Endothelial cell of umbilical vein (primary cell): ENCODE results near the gene HRH2. TPM values are rescaled to one million over a fixed set of nuclear protein-coding genes. Genes with fewer than 3 reads are reported as not detected.

ENCODE experiments used
- BruUV-seq: library from RNA; stranded (reverse); fragments of 400-500 nt; replicated peaks from 2 replicates; lab custom pipeline; 2021; lab: Mats Ljungman, UMichigan
- CTCF ChIA-PET: fragments of 300-600, 350-600 bp; sonication (Branson Sonifier 250); formaldehyde crosslinking; loops from one replicate; lab custom pipeline; 2021; ENCODE audit warnings: antibody characterized with exemption, inconsistent platforms; lab: Charles Lee
- POLR2A ChIA-PET: fragments of 300-600, 350-600 bp; sonication (Branson Sonifier 250); formaldehyde crosslinking; loops from one replicate; lab custom pipeline; 2021; ENCODE audit warnings: antibody characterized with exemption, inconsistent platforms; lab: Charles Lee
- DNase-seq: peaks from one replicate; pipeline ENCODE4 v3.0.0-alpha.2; 2011; ENCODE audit warnings: low read depth, low spot score
- FAIRE-seq: peaks from 2 replicates; lab custom pipeline; 2011; peaks lifted over from hg19 to GRCh38; lab: Jason Lieb, UNC
- H2AFZ ChIP-seq: 2 replicates; pipeline ENCODE4 v1.6.0; 2012; ENCODE audit warnings: low read depth, low read length, control low read depth, inconsistent platforms
- H3K27ac ChIP-seq: 2 replicates; pipeline ENCODE4 v1.5.1; 2011; ENCODE audit warnings: low read depth, mild to moderate bottlenecking, control low read depth, low read length, moderate library complexity; ENCODE audit not compliant: insufficient read depth
- H3K27me3 ChIP-seq, 2 experiments: 2 replicates each; pipeline versions ENCODE4 v1.6.0 to v1.6.1; 2011; ENCODE audit warnings: low read length in 2 of 2, mixed read lengths in 1 of 2; ENCODE audit not compliant: control insufficient read depth in 2 of 2, insufficient read depth in 2 of 2
- H3K36me3 ChIP-seq, 2 experiments: 2 replicates in 1 of 2; 3 replicates in 1 of 2; pipeline ENCODE4 v1.5.1; 2011; ENCODE audit warnings: low read length in 2 of 2, mild to moderate bottlenecking in 1 of 2, moderate library complexity in 1 of 2; ENCODE audit not compliant: control insufficient read depth in 2 of 2, insufficient read depth in 2 of 2; ENCODE audit errors: extremely low read depth in 1 of 2
- H3K4me1 ChIP-seq: 3 replicates; pipeline ENCODE4 v1.5.1; 2011; ENCODE audit warnings: mild to moderate bottlenecking, low read length; ENCODE audit not compliant: control insufficient read depth, insufficient read depth; ENCODE audit errors: extremely low read depth
- H3K4me2 ChIP-seq: 2 replicates; pipeline ENCODE4 v1.6.1; 2011; ENCODE audit warnings: low read length, control low read depth, mixed read lengths; ENCODE audit not compliant: insufficient read depth
- H3K4me3 ChIP-seq, 3 experiments: fragments of 200-600 bp in 1 of 3; sonication (generic), shearing (Covaris generic) in 1 of 3; replicated peaks in 1 of 3; 2 replicates each; pipeline ENCODE4 v1.5.1; 2011 to 2016; ENCODE audit warnings: control low read depth in 3 of 3, low read length in 3 of 3, mild to moderate bottlenecking in 2 of 3, inconsistent platforms in 1 of 3, low read depth in 1 of 3, moderate library complexity in 1 of 3; ENCODE audit not compliant: insufficient read depth in 1 of 3
- H3K79me2 ChIP-seq: 2 replicates; pipeline ENCODE4 v1.6.0; 2012; ENCODE audit warnings: low read length, inconsistent platforms; ENCODE audit not compliant: control insufficient read depth, insufficient read depth
- H3K9ac ChIP-seq: replicated peaks from 2 replicates; pipeline ENCODE3; 2011; ENCODE audit warnings: low read length, control low read depth; ENCODE audit not compliant: insufficient read depth; ENCODE audit errors: extremely low read depth
- H3K9me1 ChIP-seq: replicated peaks from 3 replicates; pipeline ENCODE4 v1.6.0; 2011; ENCODE audit warnings: mild to moderate bottlenecking, low read length; ENCODE audit not compliant: control insufficient read depth, insufficient read depth; ENCODE audit errors: extremely low read depth
- H3K9me3 ChIP-seq: replicated peaks from 2 replicates; pipeline ENCODE4 v1.5.1; 2012; ENCODE audit warnings: low read length, inconsistent platforms; ENCODE audit not compliant: control insufficient read depth, insufficient read depth
- H4K20me1 ChIP-seq: replicated peaks from 2 replicates; pipeline ENCODE3; 2011; ENCODE audit warnings: mild to moderate bottlenecking, low read length; ENCODE audit not compliant: control insufficient read depth, insufficient read depth; ENCODE audit errors: extremely low read depth
- CTCF ChIP-seq, 2 donors: IDR thresholded peaks; 1 replicate in 1 of 2; 2 replicates in 1 of 2; pipeline ENCODE4 v1.5.1; 2011; ENCODE audit warnings: low read length in 2 of 2, mild to moderate bottlenecking in 2 of 2, moderate library complexity in 2 of 2, control low read depth in 1 of 2, inconsistent platforms in 1 of 2, low read depth in 1 of 2; ENCODE audit not compliant: insufficient read depth in 1 of 2; ENCODE audit errors: extremely low read depth in 1 of 2
- EZH2 ChIP-seq: IDR thresholded peaks from 2 replicates; pipeline ENCODE4 v1.6.1; 2012; ENCODE audit warnings: borderline replicate concordance, low read depth, mild to moderate bottlenecking, moderate library complexity, low read length, inconsistent platforms; ENCODE audit not compliant: severe bottlenecking
- FOS ChIP-seq: IDR thresholded peaks from 2 replicates; pipeline ENCODE4 v1.6.1; 2011; ENCODE audit warnings: mild to moderate bottlenecking, low read length, moderate library complexity, borderline replicate concordance; ENCODE audit not compliant: insufficient read depth
- GATA2 ChIP-seq: IDR thresholded peaks from 2 replicates; pipeline ENCODE4 v1.7.0; 2011; ENCODE audit warnings: low read depth, mild to moderate bottlenecking, moderate library complexity, mixed read lengths, low read length; ENCODE audit not compliant: insufficient read length, insufficient read depth
- JUN ChIP-seq: IDR thresholded peaks from 2 replicates; pipeline ENCODE4 v1.6.1; 2011; ENCODE audit warnings: borderline replicate concordance, low read depth; ENCODE audit not compliant: insufficient read length, insufficient read depth
- MYC ChIP-seq: IDR thresholded peaks from one replicate; pipeline ENCODE4 v1.6.1; 2011; ENCODE audit warnings: mild to moderate bottlenecking, low read depth, low read length
- POLR2A ChIP-seq: IDR thresholded peaks from 2 replicates; pipeline ENCODE4 v1.6.1; 2012; ENCODE audit warnings: low read depth, mild to moderate bottlenecking, control low read depth, low read length
- POLR2AphosphoS5 ChIP-seq: IDR thresholded peaks from 2 replicates; pipeline ENCODE4 v1.6.1; 2012; ENCODE audit warnings: low read depth, mild to moderate bottlenecking, control low read depth, low read length, moderate library complexity; ENCODE audit not compliant: insufficient read depth
- dilution Hi-C: fragments of 300-500 bp; cut with MboI; formaldehyde crosslinking; loops from one replicate; pipeline ENCODE4 v1.15.0; 2019; ENCODE audit warnings: low sequenced_read_pairs; ENCODE audit not compliant: extremely low pct_ligation_motif_present
- intact Hi-C: fragments of 100-400 bp; cut with micrococcal nuclease; formaldehyde crosslinking; loops from one replicate; pipeline ENCODE4 v1.10.0; 2022
- polyA plus RNA-seq, 4 experiments: library from polyadenylated mRNA; depleted of rRNA in 3 of 4; stranded (reverse) in 3 of 4; unstranded in 1 of 4; fragments of >200 nt; gene quantifications; 2 replicates each; pipeline versions ENCODE4 v1.2.1 to v1.2.3, GENCODE V29; 2011 to 2012; ENCODE audit warnings: missing spikeins in 1 of 4
- total RNA-seq: library from RNA; stranded (reverse); gene quantifications from 2 replicates; pipeline ENCODE4 v1.2.3, GENCODE V29; 2021
- TF ChIP-seq, protein P1 (sequence below): IDR thresholded peaks from 2 replicates; pipeline ENCODE4 v1.6.1; 2011; ENCODE audit not compliant: insufficient read depth, insufficient read length

Gene HRH2
- total and polyA plus RNA-seq, 2 donors (not counting 3 experiments of a cell fraction or from before 2014, with no cell fraction given), result not detected

DNA sequence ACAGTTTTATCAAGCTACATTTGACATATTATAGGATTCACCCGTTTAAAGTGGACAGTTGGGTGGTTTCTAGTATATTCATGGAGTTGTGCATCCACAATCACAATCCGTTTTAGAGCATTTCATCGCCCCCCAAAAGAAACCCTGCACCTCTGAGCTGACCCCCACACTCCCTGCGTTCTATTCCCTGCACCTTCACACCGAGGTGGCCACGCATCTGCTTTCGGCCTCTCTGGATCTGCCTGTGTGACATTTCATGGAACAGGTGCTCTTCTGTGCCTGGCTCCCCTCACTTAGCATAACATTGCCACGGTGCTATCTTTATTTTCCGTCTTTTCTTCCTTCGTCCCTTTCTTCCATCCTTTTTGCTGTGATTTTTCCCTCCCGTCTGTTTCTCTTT lies 32.7 kb downstream of the HRH2 start:
- Histone ChIP-seq H3K27me3 (no peaks in the 10 kb centered on the region), H2AFZ (no peak overlapping the region), H3K4me1 (no peaks in the 10 kb centered on the region), H3K9me3 (no peaks in the 10 kb centered on the region), H4K20me1 (no peaks in the 10 kb centered on the region), H3K36me3 (no peaks in the 10 kb centered on the region), H3K27ac (no peak overlapping the region), H3K9me1 (no peaks in the 10 kb centered on the region), H3K4me3 (no peak overlapping the region), H3K9ac (no peak overlapping the region), H3K79me2 (no peaks in the 10 kb centered on the region), H3K4me2 (no peak overlapping the region)
- CTCF ChIA-PET, result interaction anchor here (1.1 kb wide), 1 partner anchor 14 kb away, joined by 3 read pairs; no protein-coding TSS in a partner anchor
- POLR2A ChIA-PET, result no interaction called here
- BruUV-seq, result no TSS peak
- TF ChIP-seq CTCF (IDR thresholded peaks at IDR 0.05; ENCODE audit: extremely low read depth in 1 of 2, insufficient read depth in 1 of 2, low read depth in 1 of 2, low read length in 2 of 2), result no peak
- TF ChIP-seq, protein P1, sequence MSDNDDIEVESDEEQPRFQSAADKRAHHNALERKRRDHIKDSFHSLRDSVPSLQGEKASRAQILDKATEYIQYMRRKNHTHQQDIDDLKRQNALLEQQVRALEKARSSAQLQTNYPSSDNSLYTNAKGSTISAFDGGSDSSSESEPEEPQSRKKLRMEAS, result no peak
- no peak for TF ChIP-seq EZH2
- TF ChIP-seq MYC, result no peak
- TF ChIP-seq GATA2, result no peak
- no peak for TF ChIP-seq POLR2A
- no peak for TF ChIP-seq FOS
- TF ChIP-seq JUN, result no peak
- TF ChIP-seq POLR2AphosphoS5, result no peak
- dilution Hi-C loops (no loop called here), intact Hi-C loops (no loop called here)
- no peak for DNase-seq
- no peak for FAIRE-seq
